ENCODE results near the gene C5AR2.

GRCh38 chr19:47316513-47316912 is 15.5 kb upstream of the C5AR2 start:
- no peak for TF ChIP-seq CTCF (IDR thresholded peaks at IDR 0.05)
- no peak for TF ChIP-seq USF2 (CRISPR knock-in tag; IDR thresholded peaks at IDR 0.05)
- no peak for TF ChIP-seq NR3C1 (CRISPR knock-in tag; conservative IDR thresholded peaks at IDR 0.05; ENCODE audit: low read depth)
- no peak for TF ChIP-seq FOXP1 (CRISPR knock-in tag; IDR thresholded peaks at IDR 0.05; ENCODE audit: borderline replicate concordance)
- TF ChIP-seq ETV6 (CRISPR knock-in tag; IDR thresholded peaks at IDR 0.05): no peak
- TF ChIP-seq SMAD3 (CRISPR knock-in tag; IDR thresholded peaks at IDR 0.05; ENCODE audit: borderline replicate concordance): no peak
- no peak for TF ChIP-seq CREM (CRISPR knock-in tag; IDR thresholded peaks at IDR 0.05)
- TF ChIP-seq ZNF281 (CRISPR knock-in tag; IDR thresholded peaks at IDR 0.05): no peak
- no peak for TF ChIP-seq KAT7 (CRISPR knock-in tag; IDR thresholded peaks at IDR 0.05; ENCODE audit: borderline replicate concordance)
- TF ChIP-seq E2F4 (CRISPR knock-in tag; IDR thresholded peaks at IDR 0.05; ENCODE audit: borderline replicate concordance, low read depth): no peak

Measured in WTC11 (cell line).